ENCODE measurements around the gene SLC66A2.

- TF ChIP-seq POLR2A (IDR thresholded peaks at IDR 0.05), result no peak
- no peak for TF ChIP-seq CTCF (IDR thresholded peaks at IDR 0.05)
- no peak for TF ChIP-seq POLR2AphosphoS5 (IDR thresholded peaks at IDR 0.05)
Measured at GRCh38 chr18:79934311-79935097, 16.9 kb downstream of the SLC66A2 start.

Measured in stomach (tissue), 4 donors.